Measurements from ENCODE around the gene TIE1. TPM values are rescaled to one million over a fixed set of nuclear protein-coding genes. Genes with fewer than 3 reads are reported as not detected.

Gene TIE1
- total and polyA plus RNA-seq, 2 donors (not counting 3 experiments of a cell fraction or from before 2014, with no cell fraction given), result 531 to 620 TPM

- no peak for DNase-seq (ENCODE audit: low read depth, low spot score)
- Histone ChIP-seq H3K27ac (ENCODE audit: insufficient read depth, low read depth, low read length) (no peak overlapping the region), H3K36me3 (ENCODE audit: control insufficient read depth in 2 of 2, extremely low read depth in 1 of 2, insufficient read depth in 2 of 2, low read length in 2 of 2) (no peaks in the 10 kb centered on the region), H2AFZ (ENCODE audit: low read depth, low read length) (no peak overlapping the region), H3K27me3 (ENCODE audit: control insufficient read depth in 2 of 2, insufficient read depth in 2 of 2, low read length in 2 of 2) (peaks cover 0 to 2% of the 10 kb centered on the region in 2 experiments), H3K9me3 (replicated peaks; ENCODE audit: control insufficient read depth, insufficient read depth, low read length) (no peaks in the 10 kb centered on the region), H3K9ac (replicated peaks; ENCODE audit: extremely low read depth, insufficient read depth, low read length) (no peak overlapping the region), H3K4me2 (ENCODE audit: insufficient read depth, low read length) (no peak overlapping the region), H3K9me1 (replicated peaks; ENCODE audit: control insufficient read depth, extremely low read depth, insufficient read depth, low read length) (no peaks in the 10 kb centered on the region), H3K4me1 (ENCODE audit: control insufficient read depth, extremely low read depth, insufficient read depth, low read length) (no peaks in the 10 kb centered on the region), H3K4me3 (replicated peaks in 1 of 3; ENCODE audit: insufficient read depth in 1 of 3, low read depth in 1 of 3, low read length in 3 of 3) (no peak overlapping the region), H3K79me2 (ENCODE audit: control insufficient read depth, insufficient read depth, low read length) (no peaks in the 10 kb centered on the region), H4K20me1 (replicated peaks; ENCODE audit: control insufficient read depth, extremely low read depth, insufficient read depth, low read length) (no peaks in the 10 kb centered on the region)
- TF ChIP-seq MYC (IDR thresholded peaks at IDR 0.05; ENCODE audit: low read depth, low read length) (no peak), CTCF (IDR thresholded peaks at IDR 0.05; ENCODE audit: extremely low read depth in 1 of 2, insufficient read depth in 1 of 2, low read depth in 1 of 2, low read length in 2 of 2) (no peak), FOS (IDR thresholded peaks at IDR 0.05; ENCODE audit: borderline replicate concordance, insufficient read depth, low read length) (no peak), POLR2A (IDR thresholded peaks at IDR 0.05; ENCODE audit: low read depth, low read length) (no peak), GATA2 (IDR thresholded peaks at IDR 0.05; ENCODE audit: insufficient read depth, insufficient read length, low read depth, low read length) (no peak), MAX (IDR thresholded peaks at IDR 0.05; ENCODE audit: insufficient read depth, insufficient read length) (no peak)
- CTCF ChIA-PET, result no interaction called here
- dilution Hi-C loops (cut with MboI; ENCODE audit: extremely low pct_ligation_motif_present, low sequenced_read_pairs), result no loop called here
- no peak for FAIRE-seq
- no TSS peak for BruUV-seq (replicated peaks)
- intact Hi-C loops (cut with micrococcal nuclease), result no loop called here
- POLR2A ChIA-PET, result no interaction called here
These were observed 37.2 kb downstream of the TIE1 start for GRCh38 chr1:43338001-43338400.
